ENCODE results near the gene IPO13. TPM values are rescaled to one million over a fixed set of nuclear protein-coding genes. Genes with fewer than 3 reads are reported as not detected.

Gene IPO13, protein sequence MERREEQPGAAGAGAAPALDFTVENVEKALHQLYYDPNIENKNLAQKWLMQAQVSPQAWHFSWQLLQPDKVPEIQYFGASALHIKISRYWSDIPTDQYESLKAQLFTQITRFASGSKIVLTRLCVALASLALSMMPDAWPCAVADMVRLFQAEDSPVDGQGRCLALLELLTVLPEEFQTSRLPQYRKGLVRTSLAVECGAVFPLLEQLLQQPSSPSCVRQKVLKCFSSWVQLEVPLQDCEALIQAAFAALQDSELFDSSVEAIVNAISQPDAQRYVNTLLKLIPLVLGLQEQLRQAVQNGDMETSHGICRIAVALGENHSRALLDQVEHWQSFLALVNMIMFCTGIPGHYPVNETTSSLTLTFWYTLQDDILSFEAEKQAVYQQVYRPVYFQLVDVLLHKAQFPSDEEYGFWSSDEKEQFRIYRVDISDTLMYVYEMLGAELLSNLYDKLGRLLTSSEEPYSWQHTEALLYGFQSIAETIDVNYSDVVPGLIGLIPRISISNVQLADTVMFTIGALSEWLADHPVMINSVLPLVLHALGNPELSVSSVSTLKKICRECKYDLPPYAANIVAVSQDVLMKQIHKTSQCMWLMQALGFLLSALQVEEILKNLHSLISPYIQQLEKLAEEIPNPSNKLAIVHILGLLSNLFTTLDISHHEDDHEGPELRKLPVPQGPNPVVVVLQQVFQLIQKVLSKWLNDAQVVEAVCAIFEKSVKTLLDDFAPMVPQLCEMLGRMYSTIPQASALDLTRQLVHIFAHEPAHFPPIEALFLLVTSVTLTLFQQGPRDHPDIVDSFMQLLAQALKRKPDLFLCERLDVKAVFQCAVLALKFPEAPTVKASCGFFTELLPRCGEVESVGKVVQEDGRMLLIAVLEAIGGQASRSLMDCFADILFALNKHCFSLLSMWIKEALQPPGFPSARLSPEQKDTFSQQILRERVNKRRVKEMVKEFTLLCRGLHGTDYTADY
- 6.2 TPM for total RNA-seq

DNA sequence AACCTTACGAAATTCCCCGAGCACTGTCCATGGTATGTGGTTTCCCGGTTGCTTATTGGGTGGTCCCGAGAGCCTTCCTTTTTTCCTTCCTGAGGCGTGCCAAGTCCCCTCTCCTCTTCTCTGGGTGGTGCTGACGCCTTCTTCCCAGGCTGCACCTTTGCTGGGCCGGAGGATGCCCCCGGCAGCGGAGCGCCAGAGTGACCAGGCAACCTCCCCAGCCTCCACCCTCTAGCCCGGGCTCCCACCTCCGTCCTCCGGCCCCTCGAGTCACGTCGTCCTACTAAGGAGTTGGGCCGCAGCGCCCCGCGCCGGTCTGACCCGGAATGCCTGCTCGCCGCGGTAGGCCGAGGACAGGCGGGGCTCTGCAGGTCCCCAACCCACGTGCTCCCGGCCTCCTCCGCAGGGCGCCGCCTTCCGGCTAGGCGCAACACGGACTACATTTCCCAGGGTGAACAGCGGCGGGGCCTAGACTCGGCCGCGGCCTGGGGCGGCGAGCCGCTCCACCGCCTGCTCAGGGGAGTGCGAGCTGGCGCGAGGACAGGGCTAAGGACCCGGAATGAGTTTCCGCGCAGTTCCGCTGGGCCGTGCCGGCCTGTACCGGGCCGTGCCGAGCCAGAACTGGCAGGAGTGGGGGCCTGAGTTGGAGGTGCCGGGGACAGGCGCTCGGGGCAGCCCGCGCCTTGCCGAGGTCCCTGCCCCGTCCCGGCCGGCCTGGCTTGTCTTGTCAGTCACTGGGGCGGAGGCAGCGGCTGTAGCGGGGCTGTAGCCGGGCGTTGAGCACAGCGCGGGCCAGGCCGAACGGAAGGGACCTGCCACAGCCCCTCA is at the start of gene IPO13:
IPO13 (plus strand) TSS at position 715 of the 825 bp plus-strand sequence. CDS start 651 bp downstream, outside the sequence.
- intact Hi-C loops (cut with DNase I): loop anchor here (1.0 to 5.0 kb wide), 6 partner anchors 23 to 417 kb away; partner anchors contain the start of genes ATP6V0B, CCDC24 and SLC6A9
- Histone ChIP-seq H3K4me1 (peaks cover 13 to 26% of the 10 kb centered on the region in 2 donors), H3K9me3 (no peaks in the 10 kb centered on the region), H3K27me3 (no peaks in the 10 kb centered on the region), H3K27ac (peak within 1 kb of the TSS; percentile 89 to 98), H3K36me3 (peaks cover 0 to 10% of the 10 kb centered on the region in 2 donors), H3K4me3 (peak within 1 kb of the TSS; percentile 81 to 85)
- DNase-seq (ENCODE audit: low spot score in 2 of 2): peak; percentile 84 to 97
- peak; percentile 73 to 84 (median 80) for TF ChIP-seq CTCF (IDR thresholded peaks at IDR 0.05)

- H3K36me3 ChIP-seq: peaks cover 5 to 39% of the 10 kb centered on the region in 2 donors
- H3K27me3 ChIP-seq: no peaks in the 10 kb centered on the region
- no peaks in the 10 kb centered on the region for H3K9me3 ChIP-seq
- H3K4me1 ChIP-seq: no peaks in the 10 kb centered on the region
- no peak overlapping the region for H3K27ac ChIP-seq
- no peak overlapping the region for H3K4me3 ChIP-seq
- TF ChIP-seq CTCF (IDR thresholded peaks at IDR 0.05): no peak
- intact Hi-C loops (cut with DNase I): no loop called here
- no peak for DNase-seq (ENCODE audit: low spot score in 2 of 2)
Measured at GRCh38 chr1:43898981-43899380, 47.8 kb upstream of the IPO13 start.

GRCh38 chr1:43900386-43900785 is 46.4 kb upstream of the IPO13 start:
- no peaks in the 10 kb centered on the region for H3K27me3 ChIP-seq
- peaks cover 5 to 34% of the 10 kb centered on the region in 2 donors for H3K36me3 ChIP-seq
- H3K9me3 ChIP-seq: no peaks in the 10 kb centered on the region
- intact Hi-C loops (cut with DNase I): no loop called here
- H3K4me1 ChIP-seq: no peaks in the 10 kb centered on the region
- no peak overlapping the region for H3K4me3 ChIP-seq
- no peak overlapping the region for H3K27ac ChIP-seq
- DNase-seq (ENCODE audit: low spot score in 2 of 2): no peak
- no peak for TF ChIP-seq CTCF (IDR thresholded peaks at IDR 0.05)

DNA sequence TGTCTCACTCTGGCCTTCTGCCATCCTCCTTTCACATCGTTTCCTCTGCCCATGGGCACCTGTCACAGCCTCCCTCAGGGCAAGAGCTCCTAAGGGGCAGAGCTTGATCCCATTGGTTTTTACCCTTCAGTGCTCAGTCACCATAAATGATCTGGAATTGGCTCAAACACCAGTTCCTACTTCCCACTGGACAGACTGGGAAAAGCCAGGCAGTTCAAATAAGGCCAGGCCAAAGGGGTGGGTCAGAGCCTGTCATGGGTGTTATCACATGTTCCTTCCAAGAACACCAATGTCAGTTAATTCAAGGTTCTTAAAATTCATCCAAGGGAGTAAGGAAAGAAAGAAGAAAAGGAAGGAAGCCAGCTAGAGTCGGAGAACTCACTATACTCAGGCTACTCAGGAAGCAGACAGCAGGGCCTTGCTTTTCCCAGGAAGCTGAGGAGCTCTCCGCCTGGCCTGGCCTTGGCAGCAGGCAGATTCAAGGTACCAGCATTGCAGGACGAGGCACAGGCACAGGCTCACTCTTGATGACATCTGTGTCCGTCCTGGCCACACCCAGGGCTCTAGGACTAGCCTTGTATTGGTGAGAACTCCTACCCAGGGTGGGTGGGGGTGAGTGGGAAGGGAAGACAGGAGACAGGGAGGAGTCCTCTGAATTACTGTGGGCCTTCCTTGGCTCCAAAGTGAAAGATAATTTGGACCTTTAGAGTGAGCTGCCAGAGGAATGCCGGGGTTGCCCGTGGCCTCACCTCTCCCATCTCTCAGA is 45.4 kb upstream of the IPO13 start:
- H3K27me3 ChIP-seq: no peaks in the 10 kb centered on the region
- peaks cover 5 to 28% of the 10 kb centered on the region in 2 donors for H3K36me3 ChIP-seq

More for the DNA sequence above, 45.4 kb upstream of the IPO13 start:
- no peak for DNase-seq (ENCODE audit: low spot score in 2 of 2)
- no peak for TF ChIP-seq CTCF (IDR thresholded peaks at IDR 0.05)
- Histone ChIP-seq H3K27ac (no peak overlapping the region), H3K9me3 (no peaks in the 10 kb centered on the region), H3K4me3 (no peak overlapping the region), H3K4me1 (no peaks in the 10 kb centered on the region)
- intact Hi-C loops (cut with DNase I): no loop called here

All from ascending aorta (tissue), 2 donors.